NCI-H1092 (cell line): Measurements from ENCODE around the gene TIGIT.

Experiments used
- DNase-seq: peaks from one replicate; lab custom pipeline; 2025; lab: John Stamatoyannopoulos, UW

TIGIT gene

DNA sequence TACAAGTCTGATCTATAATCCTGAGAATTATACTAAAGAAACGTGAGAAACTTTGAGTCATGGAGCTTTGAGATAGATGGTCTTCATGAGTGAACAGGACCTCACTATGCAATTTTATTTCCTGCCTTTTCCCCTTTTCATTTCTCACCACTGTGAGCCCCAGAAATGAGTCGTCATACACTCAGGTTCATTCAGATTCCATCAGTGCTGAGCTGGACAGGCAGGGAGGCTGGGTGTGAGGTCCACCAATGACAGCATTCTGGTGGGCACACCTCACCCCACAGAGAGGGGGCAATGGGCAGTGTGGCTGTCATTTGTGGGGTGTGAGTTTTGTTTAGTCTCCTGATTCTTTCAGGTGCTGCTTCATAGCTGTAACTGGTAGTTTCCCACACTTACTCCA is 16.9 kb downstream of the TIGIT start:
- DNase-seq = no peak

DNA sequence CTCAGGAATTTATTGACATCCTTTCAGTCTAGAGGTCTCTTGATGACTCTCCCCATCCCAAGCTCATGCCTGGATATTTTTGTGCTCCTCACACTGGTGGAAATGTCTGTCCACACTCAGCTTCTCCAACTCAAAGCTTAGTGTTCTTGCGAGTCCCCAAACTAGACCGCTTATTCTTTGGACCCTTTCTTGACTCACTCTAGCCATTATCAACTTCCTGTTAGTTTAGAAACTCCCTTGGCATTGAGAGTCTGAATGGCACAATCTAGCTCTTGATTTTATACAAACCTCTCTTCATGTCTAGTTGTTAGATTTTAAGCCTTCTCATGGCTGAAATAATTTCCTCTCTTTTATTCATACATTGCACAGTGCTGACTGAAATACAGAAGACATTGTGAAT is 19.6 kb downstream of the TIGIT start:
- DNase-seq = no peak

DNA sequence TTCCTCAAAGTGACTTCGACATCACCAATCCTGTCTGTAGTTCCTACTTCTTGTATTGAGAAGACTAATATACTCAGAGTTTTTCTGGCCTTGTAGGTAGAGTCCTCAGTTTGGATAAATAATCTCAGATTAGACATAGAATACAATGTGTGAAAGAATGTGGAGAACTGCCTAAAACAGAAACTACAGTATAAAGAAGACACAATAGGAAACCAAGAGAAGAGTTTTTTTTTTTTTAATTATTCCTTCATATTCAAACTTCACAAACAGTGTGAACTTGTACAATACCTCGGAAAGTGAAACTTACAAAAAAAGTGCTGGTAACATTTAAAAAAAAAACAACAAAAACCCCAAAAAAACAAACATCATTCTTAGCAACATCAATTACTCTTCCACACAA is 20.5 kb downstream of the TIGIT start:
- DNase-seq = no peak

DNA sequence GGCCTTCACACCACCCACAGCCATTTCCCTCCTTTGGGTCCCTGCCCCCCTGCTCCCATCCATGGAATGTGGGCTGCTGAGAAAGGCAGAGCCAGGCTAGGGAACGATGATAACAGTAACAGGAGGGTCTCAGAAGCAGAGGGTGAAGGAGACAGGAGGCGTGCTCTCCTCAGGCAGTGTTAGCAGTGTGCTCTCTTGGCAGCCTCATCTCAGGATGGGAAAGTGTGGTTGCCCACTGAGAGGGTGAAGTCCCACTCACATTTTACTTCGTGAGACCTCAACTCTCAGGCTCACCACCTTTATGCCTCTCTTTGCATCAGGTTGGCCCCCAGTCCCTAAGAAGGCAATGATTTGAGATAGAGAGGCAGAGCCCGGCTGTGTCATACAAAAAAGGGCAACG is 24.5 kb downstream of the TIGIT start:
- DNase-seq = no peak

DNA sequence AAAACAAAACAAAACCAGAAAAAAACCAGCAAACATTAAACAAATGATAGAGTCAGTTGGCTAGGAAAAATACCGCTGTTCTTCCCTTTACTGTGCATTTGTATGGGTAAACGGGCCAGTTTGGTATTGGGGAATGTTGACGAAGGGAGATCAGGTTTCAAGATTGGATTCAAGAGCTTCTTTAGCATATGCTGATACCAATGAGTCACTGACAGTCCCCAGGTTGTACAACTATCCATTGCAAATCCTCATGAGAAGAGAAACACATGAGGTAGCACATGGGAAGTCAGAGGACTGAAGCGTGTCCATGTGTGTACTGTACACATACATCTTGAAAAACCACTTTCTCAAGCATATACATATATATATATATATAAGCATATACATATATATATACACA is 25.6 kb downstream of the TIGIT start:
- no peak for DNase-seq

DNA sequence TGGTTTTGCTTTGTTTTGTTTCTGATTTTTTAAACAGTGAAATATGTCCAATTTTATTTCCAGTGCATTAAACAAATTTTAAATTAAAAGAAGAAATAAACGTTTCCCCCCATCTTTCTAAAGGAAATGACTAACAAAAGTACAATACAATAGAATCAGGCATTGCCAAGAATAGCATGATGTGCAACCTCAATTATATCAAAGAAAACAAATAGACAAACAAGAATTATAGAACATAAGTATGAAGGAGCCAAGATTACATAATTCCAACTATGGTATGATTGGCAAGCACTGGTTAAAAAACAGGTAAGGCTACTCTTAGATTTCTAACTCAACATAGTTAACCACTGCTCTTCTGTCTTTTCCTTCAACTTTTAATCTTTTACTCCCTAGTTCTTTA is 26.4 kb downstream of the TIGIT start:
- DNase-seq = no peak

DNA sequence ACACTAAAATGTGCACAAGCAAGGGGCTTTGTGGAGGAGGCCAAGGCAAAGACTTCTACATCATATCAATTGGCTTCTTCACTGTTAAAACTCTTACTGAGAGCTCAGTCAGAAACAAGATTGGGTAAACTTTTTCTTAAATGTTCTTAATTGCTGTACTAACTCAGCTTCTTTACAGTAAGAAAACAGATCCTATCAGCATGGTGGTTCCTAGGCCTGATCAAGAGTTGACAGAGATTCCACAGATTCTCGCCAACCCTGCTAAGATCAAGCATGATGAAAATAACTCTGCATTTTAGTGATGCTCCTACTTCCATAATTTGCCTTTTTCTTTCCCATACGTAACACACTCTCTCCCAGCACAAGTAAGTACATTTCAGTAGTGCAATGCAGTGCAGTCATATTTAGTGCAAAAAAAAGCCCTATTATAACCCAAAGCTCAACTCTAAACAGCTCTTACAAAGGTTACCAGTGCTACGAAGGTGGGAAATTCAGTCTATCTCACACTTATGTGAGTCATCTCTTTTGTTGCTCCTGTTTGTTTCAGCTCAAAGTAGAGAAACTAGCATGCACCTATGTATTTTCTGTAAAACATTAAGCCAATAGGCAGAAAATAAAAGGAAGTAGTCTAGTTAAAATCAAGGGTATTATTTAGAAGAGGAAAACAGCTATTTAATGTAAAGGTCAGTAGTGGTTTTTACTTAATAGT is 29.9 kb downstream of the TIGIT start:
- DNase-seq = no peak

DNA sequence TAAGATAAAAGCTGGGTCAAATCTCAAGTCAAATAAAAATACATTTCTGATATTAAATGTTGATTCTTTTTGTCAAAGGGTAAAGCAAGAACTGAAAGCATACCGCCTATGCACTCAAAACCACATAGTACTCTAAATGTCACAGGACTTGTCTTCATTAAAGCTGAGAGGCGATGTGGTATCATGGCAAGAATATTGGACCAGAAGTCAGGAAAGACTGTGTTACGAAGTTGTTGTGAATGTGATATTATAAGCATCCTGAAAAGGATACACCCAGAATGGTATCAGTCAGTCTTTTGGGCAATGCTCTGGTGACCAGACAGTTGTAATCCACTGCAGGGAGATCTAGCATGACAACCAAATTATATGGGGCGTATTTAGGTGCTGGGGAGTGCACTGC is 33.8 kb downstream of the TIGIT start:
- DNase-seq = no peak

DNA sequence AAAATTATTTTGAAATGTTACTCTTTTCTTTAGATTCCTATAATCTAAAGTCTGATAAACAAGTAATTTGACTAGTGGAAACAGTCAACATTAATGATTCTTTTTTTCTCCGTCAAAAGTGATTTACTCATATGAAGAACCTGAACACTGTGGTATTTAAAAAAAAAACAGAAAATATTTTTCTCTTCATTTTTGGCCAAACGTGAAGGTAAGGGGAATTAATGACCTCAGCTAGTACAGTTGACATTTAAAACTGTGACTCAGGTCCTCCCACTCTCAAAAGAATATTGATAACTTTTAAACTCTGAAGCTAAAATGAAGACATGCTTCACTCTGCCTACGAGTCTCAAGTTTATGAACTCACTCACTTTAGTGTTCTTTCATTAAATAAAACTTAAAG is 34.5 kb downstream of the TIGIT start:
- no peak for DNase-seq

DNA sequence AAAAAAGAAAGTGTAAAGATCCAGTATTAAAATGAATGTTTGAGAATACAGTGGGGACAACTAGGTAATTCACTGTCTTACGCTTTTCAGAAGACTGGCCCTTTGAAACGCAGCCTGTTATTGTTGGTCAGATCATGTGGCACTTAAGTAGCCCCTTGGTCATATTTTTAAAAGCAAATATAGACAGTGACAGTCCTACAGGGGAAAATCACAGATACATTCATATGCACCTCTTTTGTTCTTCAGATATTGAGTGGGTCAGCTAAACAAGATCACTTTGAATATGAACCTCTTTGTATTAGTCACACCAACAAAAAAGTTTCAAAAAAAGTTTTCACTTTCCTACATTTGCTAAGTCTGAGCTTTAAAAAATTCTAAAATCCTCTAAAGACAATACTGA is 36.0 kb downstream of the TIGIT start:
- no peak for DNase-seq

DNA sequence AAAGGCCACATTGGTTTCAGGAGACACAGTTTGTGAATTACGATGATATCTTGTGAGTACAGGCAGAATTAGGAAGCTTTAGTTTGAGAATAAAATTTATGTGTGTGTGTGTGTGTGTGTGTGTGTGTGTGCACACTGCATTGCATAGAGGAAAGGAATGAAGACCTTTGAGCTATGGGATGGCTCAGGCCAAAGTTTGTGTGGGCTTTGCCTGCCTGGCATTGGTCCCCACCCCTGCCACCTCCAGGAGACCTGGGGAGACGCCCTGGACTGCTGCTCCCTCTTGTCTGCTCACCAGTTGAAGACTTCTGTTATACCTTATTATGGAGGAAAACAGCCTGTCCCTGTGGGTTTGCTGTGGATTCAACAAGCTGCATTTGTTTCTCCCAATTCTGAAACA is 37.2 kb downstream of the TIGIT start:
- DNase-seq = no peak

DNA sequence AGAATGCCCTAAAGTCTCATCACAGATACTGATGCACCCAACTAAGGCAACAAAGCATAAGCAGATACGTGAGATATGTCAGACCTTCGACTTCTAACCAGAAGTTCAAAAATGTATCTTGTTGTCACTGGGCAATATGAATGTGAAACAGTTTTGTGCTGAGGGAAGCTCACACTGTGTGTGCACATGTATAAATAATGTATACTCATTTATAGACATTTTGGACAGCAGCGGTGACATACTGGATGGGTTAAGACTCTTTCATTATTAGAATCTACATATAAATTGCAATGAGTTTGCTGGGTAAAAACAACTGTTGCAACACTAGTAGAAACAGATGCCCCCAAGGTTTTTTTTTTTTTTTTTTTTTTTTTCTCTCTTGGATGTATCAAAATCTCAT is 37.9 kb downstream of the TIGIT start:
- no peak for DNase-seq

DNA sequence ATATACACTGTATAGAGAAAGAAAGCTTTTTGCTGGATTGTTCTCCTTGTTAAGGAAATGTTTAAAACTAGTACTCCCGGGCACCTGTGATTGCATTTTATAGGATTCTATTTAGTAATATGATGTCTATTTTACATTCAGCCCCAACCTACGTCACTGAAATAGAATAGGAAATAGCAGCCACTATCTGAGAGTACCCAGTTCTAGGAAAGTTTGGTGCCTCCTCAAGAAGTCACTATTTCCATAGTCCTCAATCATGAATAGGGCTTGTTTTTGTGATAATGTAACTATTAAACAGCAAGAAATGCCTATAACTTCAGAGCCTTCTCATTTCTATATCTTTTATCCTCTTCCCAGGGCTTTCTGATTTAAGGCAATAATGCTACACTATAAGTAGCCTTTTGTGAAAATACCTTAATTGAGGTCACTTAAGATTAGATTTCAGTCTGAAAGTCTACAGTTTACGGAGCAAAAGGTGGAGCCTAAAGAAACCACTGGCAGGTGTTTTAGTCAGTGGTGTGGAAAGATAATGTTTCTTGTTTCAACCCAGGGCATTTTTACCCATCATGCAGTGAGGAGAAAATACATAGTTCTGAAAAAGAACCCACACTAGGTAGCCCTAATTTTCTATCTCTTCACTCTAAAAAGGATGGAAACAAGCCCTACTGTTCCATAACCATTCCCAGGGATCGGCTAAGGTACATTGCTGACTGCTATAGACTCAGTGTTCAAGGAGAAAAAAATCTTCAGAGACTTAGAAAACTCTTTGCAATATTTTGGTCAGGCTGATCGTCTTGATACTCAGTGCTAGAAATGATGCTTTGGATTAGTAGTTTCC is 38.7 kb downstream of the TIGIT start:
- DNase-seq = no peak

DNA sequence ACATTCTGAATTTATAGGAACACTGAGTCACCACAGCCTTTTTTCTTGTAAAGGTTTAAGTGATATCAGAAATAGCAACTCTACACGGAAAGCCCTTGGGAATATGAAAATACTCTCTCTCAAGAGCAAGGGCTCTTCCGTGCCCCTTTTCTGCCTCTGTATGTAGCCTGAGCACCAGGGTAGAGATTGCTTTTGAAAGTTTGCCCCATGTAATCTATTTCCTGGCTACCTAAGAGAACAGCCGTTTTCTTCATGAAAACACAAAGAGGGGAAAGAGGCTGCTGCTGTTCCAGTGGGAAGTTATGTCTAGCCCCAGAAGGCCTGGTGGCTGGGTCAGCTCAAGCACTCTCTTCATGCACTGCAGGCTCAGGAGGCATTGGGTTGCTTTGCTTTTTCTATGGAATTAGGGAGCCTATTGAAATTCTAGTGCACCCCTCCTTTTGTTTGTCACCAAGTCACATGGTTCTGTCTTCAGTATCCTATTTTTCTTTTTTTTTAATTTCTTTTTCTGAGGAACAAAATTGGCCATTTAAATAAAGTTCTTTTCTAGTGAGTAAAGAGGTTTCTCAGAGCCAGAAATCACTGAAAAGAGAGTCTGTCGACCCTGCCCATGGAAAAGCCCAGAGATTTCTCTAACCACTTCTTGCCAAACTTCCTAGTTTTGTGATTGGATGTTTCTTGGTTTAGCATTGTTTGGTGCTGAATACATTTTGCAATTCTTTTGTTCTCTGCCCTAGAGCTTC is 39.5 kb downstream of the TIGIT start:
- no peak for DNase-seq

DNA sequence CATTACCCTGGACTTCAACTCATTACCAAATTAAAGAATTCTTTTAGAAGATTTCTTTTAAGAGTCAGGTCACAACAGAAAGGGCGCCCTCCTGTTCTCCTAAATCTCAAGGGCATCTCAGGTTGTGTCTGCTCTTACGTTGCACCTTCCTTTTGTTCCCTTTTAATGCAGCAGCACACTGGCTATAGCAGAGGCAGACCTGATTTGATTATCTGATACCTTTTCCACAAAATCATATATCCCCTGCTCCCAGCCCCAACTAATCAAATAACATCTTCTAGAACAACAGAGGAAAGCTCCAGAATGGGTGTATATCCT is 40.1 kb downstream of the TIGIT start:
- no peak for DNase-seq

DNA sequence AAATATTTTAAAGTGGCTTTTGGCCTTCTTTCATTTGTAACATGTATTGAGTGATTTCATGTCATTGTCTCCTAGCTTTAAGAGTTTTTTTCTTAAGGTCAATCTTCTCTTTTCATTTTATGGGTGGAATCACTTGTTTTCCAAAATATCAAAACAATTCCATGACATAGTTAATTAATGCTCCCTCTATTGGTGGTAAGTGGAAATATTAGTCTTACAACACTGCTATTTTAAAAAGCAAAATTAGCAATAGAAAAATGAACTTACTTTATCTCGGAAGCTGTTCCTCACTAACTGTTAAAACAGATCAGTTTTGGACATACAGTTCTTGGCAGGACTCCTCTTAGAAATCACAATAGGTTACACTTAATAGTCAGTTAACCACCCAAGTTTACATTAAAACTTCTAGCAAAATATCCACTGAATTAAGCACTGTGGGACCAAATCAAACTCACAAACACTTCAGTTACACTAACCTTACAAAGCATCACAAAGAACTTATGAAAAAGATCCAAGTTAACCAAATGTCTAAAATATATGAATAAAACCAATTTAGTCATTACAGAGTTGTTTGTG is 42.4 kb downstream of the TIGIT start:
- no peak for DNase-seq

DNA sequence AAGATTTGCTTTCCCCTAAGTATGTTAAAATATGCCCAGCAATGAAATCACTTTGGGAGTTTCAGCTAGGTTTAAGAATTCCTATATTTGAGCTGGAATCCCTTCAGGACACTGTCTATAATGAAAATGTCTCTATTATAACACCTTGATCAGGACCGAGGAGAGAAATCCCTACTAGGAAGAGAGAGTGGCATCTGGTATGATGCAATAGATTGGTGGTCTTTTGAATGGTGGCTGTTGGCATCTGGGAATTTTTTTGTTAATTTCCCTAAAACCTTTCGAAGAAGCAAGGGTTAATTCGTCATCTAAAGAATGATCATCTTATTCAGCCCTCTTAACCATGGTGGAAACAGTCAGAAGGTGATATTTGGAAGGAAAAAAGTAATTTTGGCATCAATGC is 43.0 kb downstream of the TIGIT start:
- no peak for DNase-seq

DNA sequence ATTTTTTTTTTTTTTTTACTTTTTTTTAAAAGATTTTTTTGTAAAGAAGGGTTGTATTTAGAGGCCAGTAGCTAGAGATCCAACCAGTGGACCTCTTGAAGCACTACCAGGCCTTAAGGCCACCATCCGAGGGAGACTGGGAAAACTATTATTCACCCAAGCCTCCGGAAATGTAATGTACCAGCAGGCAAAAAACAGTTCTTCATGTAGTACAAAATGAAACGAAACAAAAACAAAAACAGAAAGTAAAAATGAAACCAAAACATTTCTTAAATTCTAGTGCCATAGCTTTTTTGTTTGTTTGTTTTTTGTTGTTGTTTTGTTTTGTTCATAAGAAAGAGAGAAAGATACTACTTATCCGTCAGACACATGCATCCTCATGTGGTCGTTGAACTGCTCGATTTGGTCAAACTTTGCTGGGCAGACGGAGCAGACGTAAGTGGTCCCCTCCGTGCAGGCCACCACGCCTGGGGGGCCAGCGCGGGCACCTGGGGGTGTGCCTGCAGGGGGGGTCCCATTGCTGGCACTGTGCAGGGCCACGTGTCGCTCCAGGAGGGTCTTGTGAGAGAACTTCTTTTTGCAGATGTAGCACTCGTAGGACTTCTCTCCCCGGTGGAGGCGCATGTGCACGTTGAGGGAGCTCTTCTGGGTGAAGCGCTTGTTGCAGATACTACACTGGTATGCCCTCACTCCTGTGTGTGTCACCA is 45.0 kb downstream of the TIGIT start:
- no peak for DNase-seq

DNA sequence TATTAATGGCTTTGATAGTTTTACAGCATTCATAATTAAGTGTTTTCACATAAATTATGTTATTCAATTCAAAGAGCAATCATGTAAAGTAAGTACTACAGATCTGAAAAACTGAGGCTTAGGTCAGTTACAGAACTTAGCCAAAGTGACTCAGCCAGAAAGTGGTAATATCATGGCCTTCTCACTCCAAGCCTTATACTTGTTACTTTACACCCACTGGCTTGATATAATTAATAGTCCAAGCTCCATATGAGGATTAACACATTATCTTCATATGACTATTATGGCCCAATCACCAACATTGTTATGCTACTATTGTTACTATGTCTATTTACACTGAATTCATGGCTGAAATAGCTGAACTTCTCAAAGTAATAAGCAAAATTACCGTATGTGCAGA is 50.7 kb downstream of the TIGIT start:
- no peak for DNase-seq

DNA sequence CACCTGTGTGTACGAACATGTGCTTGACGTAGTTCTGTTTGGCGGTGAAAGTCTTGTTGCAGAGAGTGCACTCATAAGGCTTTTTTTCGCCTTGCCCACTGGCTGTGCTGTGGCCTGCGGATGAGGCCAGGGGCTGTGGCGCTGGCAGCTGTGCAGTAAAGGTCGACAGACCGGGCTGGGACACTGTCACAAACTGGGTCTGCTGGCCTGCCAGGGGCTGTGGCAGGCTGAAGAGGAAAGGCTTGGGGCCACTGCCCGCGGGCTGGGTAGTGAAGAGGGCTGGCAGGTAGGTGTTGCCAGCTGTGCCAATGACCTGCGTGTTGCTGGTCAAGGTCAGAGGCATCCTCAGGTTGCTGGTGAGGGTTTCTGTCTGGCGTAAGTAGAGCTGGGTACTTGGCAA is 56.4 kb downstream of the TIGIT start:
- no peak for DNase-seq

DNA sequence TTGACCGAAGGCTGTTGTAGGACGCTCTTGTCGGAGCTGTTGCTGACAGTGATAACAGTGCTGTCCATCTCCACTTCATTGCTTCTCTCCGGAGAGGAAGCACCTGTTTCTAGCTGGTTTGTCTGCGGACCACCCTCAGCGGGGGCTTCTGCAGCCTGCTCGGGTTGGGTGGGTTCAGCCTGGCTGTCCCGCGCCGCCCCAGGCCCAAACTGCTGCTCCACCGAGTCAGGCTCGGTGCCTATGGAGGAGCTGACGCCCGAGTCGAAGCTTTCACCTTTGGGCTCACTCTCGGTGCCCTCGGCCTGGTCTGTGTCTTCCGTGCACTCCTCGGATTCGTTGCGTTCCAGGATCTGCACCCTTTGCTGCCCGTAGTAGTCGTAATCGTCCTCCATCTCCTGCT is 56.9 kb downstream of the TIGIT start:
- no peak for DNase-seq

DNA sequence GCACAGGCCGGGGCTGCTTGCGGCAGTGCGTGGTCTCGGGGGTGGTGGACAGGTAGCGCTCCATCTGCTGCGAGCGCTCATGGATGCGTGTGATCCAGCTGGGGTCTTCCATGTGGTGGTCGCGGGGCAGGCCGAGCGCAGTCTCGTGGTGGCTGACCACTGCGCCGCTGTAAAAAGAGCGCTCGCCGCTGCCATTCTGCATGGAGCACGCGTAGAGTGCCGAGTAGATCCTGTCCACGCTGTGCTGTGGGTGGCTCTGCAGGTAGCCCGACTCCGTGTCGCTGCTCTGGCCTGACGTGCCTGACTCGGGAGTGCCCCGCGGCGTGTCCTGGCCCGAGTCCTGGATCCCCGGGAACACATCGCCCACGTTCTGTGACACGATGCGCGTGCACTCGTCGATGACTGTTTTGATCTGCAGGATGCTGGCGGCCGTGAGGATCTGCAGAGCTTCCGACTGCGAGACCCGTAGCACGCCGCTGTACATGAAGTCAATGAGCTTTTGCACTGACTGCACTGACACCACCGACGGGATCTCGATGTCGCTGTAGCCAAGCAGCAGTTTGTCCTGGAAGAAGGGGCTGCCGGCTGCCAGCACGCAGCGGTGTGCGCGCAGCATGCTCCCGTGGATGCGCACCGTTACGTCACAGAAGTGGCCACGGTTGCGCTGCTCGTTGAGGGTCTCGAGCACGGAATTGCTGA is 57.4 kb downstream of the TIGIT start:
- DNase-seq = no peak
